GM12878 (cell line): Measurements from ENCODE around the gene ATAD2B. TPM values are rescaled to one million over a fixed set of nuclear protein-coding genes. Genes with fewer than 3 reads are reported as not detected.

Experiments used
- ATAC-seq: fragments of 200-7000 bp; cut with Tn5 transposase; 3 replicates; pipeline ENCODE4 v1.9.1; 2020; ENCODE audit warnings: mild to moderate bottlenecking, moderate library complexity
- BruUV-seq: library from RNA; stranded (reverse); fragments of 400-500 nt; replicated peaks from 2 replicates; lab custom pipeline; 2021; lab: Mats Ljungman, UMichigan
- CTCF ChIA-PET: fragments of 300-600 bp; sonication (Branson Sonifier 250); formaldehyde crosslinking; extraction: SDS; loops from one replicate; lab custom pipeline; 2021; ENCODE audit warnings: inconsistent platforms; lab: Yijun Ruan, JAX
- POLR2A ChIA-PET: fragments of 350-600 bp; formaldehyde crosslinking; extraction: SDS; loops from one replicate; lab custom pipeline; 2021; ENCODE audit warnings: inconsistent platforms; lab: Charles Lee
- RAD21 ChIA-PET: fragments of 300-600 bp; sonication (Branson Sonifier 250); formaldehyde crosslinking; loops from one replicate; lab custom pipeline; 2023; ENCODE audit warnings: antibody characterized with exemption; ENCODE audit not compliant: unreplicated experiment; lab: Charles Lee
- SMC1A ChIA-PET: fragments of 300-600 bp; sonication (Branson Sonifier 250); formaldehyde crosslinking; loops from one replicate; lab custom pipeline; 2023; ENCODE audit not compliant: unreplicated experiment, uncharacterized antibody; lab: Charles Lee
- DNase-seq: peaks from one replicate; pipeline ENCODE4 v3.0.0-alpha.2; 2011; ENCODE audit warnings: low read depth, low spot score
- FAIRE-seq: peaks from 3 replicates; lab custom pipeline; 2011; peaks lifted over from hg19 to GRCh38; lab: Jason Lieb, UNC
- H2AFZ ChIP-seq: 2 replicates; pipeline ENCODE4 v1.6.0; 2011; ENCODE audit warnings: low read depth, low read length, control low read depth; ENCODE audit not compliant: control insufficient read depth
- H3K27ac ChIP-seq: 2 replicates; pipeline ENCODE4 v1.5.1; 2011; ENCODE audit warnings: control low read depth; ENCODE audit not compliant: control insufficient read depth, insufficient read depth
- H3K27me3 ChIP-seq, 2 experiments: replicated peaks in 1 of 2; 2 replicates each; pipeline versions ENCODE4 v1.6.0 to v1.6.1; 2011; ENCODE audit warnings: low read length in 1 of 2; ENCODE audit not compliant: control insufficient read depth in 2 of 2, insufficient read depth in 2 of 2
- H3K36me3 ChIP-seq, 2 experiments: 2 replicates each; pipeline ENCODE4 v1.5.1; 2011; ENCODE audit warnings: low read length in 1 of 2; ENCODE audit not compliant: control insufficient read depth in 2 of 2, insufficient read depth in 2 of 2
- H3K4me1 ChIP-seq: 2 replicates; pipeline ENCODE4 v1.6.1; 2011; ENCODE audit warnings: mild to moderate bottlenecking, low read length, moderate library complexity, mixed read lengths; ENCODE audit not compliant: control insufficient read depth, insufficient read depth
- H3K4me2 ChIP-seq: 2 replicates; pipeline ENCODE4 v1.6.0; 2011; ENCODE audit warnings: control low read depth; ENCODE audit not compliant: control insufficient read depth, insufficient read depth
- H3K4me3 ChIP-seq: fragments of 200-600 bp; sonication (generic); 2 replicates; pipeline ENCODE4 v1.5.1; 2016
- H3K79me2 ChIP-seq: 2 replicates; pipeline ENCODE4 v1.6.0; 2011; ENCODE audit warnings: low read length; ENCODE audit not compliant: control insufficient read depth, insufficient read depth
- H3K9ac ChIP-seq: 2 replicates; pipeline ENCODE4 v1.8.0; 2011; ENCODE audit warnings: low read length, control low read depth, mixed read lengths; ENCODE audit not compliant: control insufficient read depth, insufficient read depth
- H3K9me3 ChIP-seq: replicated peaks from 3 replicates; pipeline ENCODE4 v1.5.1; 2011; ENCODE audit warnings: mild to moderate bottlenecking, low read length; ENCODE audit not compliant: control insufficient read depth, insufficient read depth
- H4K20me1 ChIP-seq: 2 replicates; pipeline ENCODE4 v1.6.0; 2011; ENCODE audit not compliant: control insufficient read depth, insufficient read depth
- BHLHE40 ChIP-seq, 2 experiments: fragments of 450-650 bp in 1 of 2; IDR thresholded peaks; 2 replicates each; pipeline ENCODE4 v1.6.1; 2011 to 2017; ENCODE audit warnings: low read depth in 2 of 2, borderline replicate concordance in 1 of 2, improper control_type of control experiment in 1 of 2, low read length in 1 of 2, mild to moderate bottlenecking in 1 of 2
- BRCA1 ChIP-seq: IDR thresholded peaks from 2 replicates; pipeline ENCODE4 v1.6.1; 2011; ENCODE audit warnings: low read depth, low read length, improper control_type of control experiment
- CTCF ChIP-seq, 3 experiments: IDR thresholded peaks in 2 of 3; conservative IDR thresholded peaks in 1 of 3; 2 replicates each; pipeline ENCODE4 v1.5.1; 2011; ENCODE audit warnings: low read depth in 3 of 3, low read length in 3 of 3, mild to moderate bottlenecking in 3 of 3, control low read depth in 2 of 3, moderate library complexity in 2 of 3, inconsistent platforms in 1 of 3, mixed read lengths in 1 of 3; ENCODE audit not compliant: control insufficient read depth in 2 of 3, insufficient read depth in 1 of 3; ENCODE audit errors: extremely low read depth in 1 of 3
- EZH2 ChIP-seq: IDR thresholded peaks from 2 replicates; pipeline ENCODE4 v1.6.1; 2012; ENCODE audit warnings: low read depth, mild to moderate bottlenecking, control low read depth, inconsistent platforms, low read length, borderline replicate concordance; ENCODE audit not compliant: control insufficient read depth
- FOXK2 ChIP-seq: fragments of 450-650 bp; IDR thresholded peaks from 2 replicates; pipeline ENCODE4 v1.6.1; 2017; ENCODE audit warnings: mild to moderate bottlenecking, moderate library complexity
- IKZF2 ChIP-seq, 2 experiments: fragments of 450-650 bp; IDR thresholded peaks; 2 replicates each; pipeline ENCODE4 v1.6.1; 2017; ENCODE audit warnings: mild to moderate bottlenecking in 2 of 2, moderate library complexity in 2 of 2
- JUNB ChIP-seq: IDR thresholded peaks from 2 replicates; pipeline ENCODE4 v1.6.1; 2016; ENCODE audit warnings: antibody characterized with exemption, mild to moderate bottlenecking
- MTA2 ChIP-seq: fragments of 450-650 bp; IDR thresholded peaks from 2 replicates; pipeline ENCODE4 v1.6.1; 2016; ENCODE audit warnings: low read depth, mild to moderate bottlenecking, moderate library complexity
- MXI1 ChIP-seq: fragments of 150-350 bp; IDR thresholded peaks from 2 replicates; pipeline ENCODE4 v1.6.1; 2011; ENCODE audit warnings: low read depth, mild to moderate bottlenecking, inconsistent platforms, low read length, improper control_type of control experiment
- NBN ChIP-seq: fragments of 450-650 bp; IDR thresholded peaks from 2 replicates; pipeline ENCODE4 v1.6.1; 2016
- NFYA ChIP-seq: IDR thresholded peaks from 2 replicates; pipeline ENCODE4 v1.6.1; 2011; ENCODE audit warnings: low read depth, mild to moderate bottlenecking, low read length, improper control_type of control experiment, borderline replicate concordance
- PKNOX1 ChIP-seq: fragments of 450-650 bp; IDR thresholded peaks from 2 replicates; pipeline ENCODE4 v1.6.1; 2016; ENCODE audit warnings: mild to moderate bottlenecking
- SIN3A ChIP-seq: IDR thresholded peaks from 2 replicates; pipeline ENCODE4 v1.6.1; 2012; ENCODE audit warnings: low read depth, low read length, improper control_type of control experiment
- SMAD5 ChIP-seq: IDR thresholded peaks from 2 replicates; pipeline ENCODE4 v1.6.1; 2016; ENCODE audit warnings: antibody characterized with exemption, low read depth
- SUZ12 ChIP-seq: fragments of 200-600 bp; sonication (generic); IDR thresholded peaks from one replicate; pipeline ENCODE4 v1.6.1; 2018; ENCODE audit warnings: antibody characterized with exemption, mild to moderate bottlenecking; ENCODE audit not compliant: unreplicated experiment
- ZSCAN29 ChIP-seq: fragments of 450-650 bp; IDR thresholded peaks from 2 replicates; pipeline ENCODE4 v1.6.1; 2017; ENCODE audit warnings: mild to moderate bottlenecking, moderate library complexity
- ZZZ3 ChIP-seq: IDR thresholded peaks from 2 replicates; pipeline ENCODE4 v1.6.1; 2011; ENCODE audit warnings: low read depth; ENCODE audit not compliant: control insufficient read depth, insufficient read length
- WGBS: methylation state at CpG from one replicate; pipeline ENCODE4 v1.1.6; 2016; ENCODE audit warnings: low lambda C conversion rate; ENCODE audit not compliant: insufficient replicate concordance, insufficient coverage; ENCODE audit errors: missing lambda C conversion rate; 5-methylcytosine and 5-hydroxymethylcytosine counted together
- in situ Hi-C: fragments of 300-500 bp; cut with MboI; formaldehyde crosslinking; loops from 9 replicates; pipeline ENCODE4 v1.14.3; 2018; ENCODE audit warnings: mixed read lengths
- intact Hi-C: fragments of 100-400 bp; cut with micrococcal nuclease; formaldehyde crosslinking; loops from one replicate; pipeline ENCODE4 v1.14.2; 2022; ENCODE audit not compliant: unreplicated experiment
- polyA plus RNA-seq, 11 experiments: library from polyadenylated mRNA; depleted of rRNA in 4 of 11; unstranded in 6 of 11; stranded (reverse) in 5 of 11; fragments of >200 nt; fragmentation: Nextera tagmentation in 4 of 11; fragmentation: Illumina TruSeq in 1 of 11; extraction: Ambion mirVana in 4 of 11; extraction: Trizol in 1 of 11; gene quantifications; 1 replicate in 1 of 11; 2 replicates in 10 of 11; pipeline versions ENCODE4 v1.2.1 to v1.2.3, GENCODE V29; 2011 to 2016; ENCODE audit warnings: inconsistent platforms in 2 of 11, missing spikeins in 2 of 11, low read depth in 1 of 11
- total RNA-seq, 4 experiments: library from RNA; depleted of rRNA in 3 of 4; stranded (reverse); fragments of >200 nt in 3 of 4; fragmentation: Illumina TruSeq in 1 of 4; extraction: Trizol in 1 of 4; gene quantifications; 2 replicates each; pipeline versions ENCODE4 v1.2.1 to v1.2.3, GENCODE V29; 2013 to 2021
- TF ChIP-seq, protein P1 (sequence below): fragments of 450-650 bp; IDR thresholded peaks from 2 replicates; pipeline ENCODE4 v1.6.1; 2017; ENCODE audit warnings: mild to moderate bottlenecking, moderate library complexity

The ATAD2B gene
- total and polyA plus RNA-seq, 10 of the 15 experiments (the other 5 are each of a cell fraction or from before 2014, with no cell fraction given): 3.6 to 29.9 (median 16.8) TPM

- peak; percentile 13 for DNase-seq
- Histone ChIP-seq H3K36me3 (peaks cover 0 to 4% of the 10 kb centered on the region in 2 experiments; a peak in 1 of 4 replicates), H3K4me2 (no peak overlapping the region), H3K9me3 (no peaks in the 10 kb centered on the region), H3K79me2 (no peaks in the 10 kb centered on the region), H3K27ac (no peak overlapping the region), H3K4me3 (no peak overlapping the region), H3K9ac (no peak overlapping the region), H3K27me3 (no peaks in the 10 kb centered on the region), H3K4me1 (no peaks in the 10 kb centered on the region), H4K20me1 (no peaks in the 10 kb centered on the region), H2AFZ (no peak overlapping the region)
- ATAC-seq: peak; percentile 79
- CTCF ChIA-PET: interaction anchor here (1.5 kb wide), 1 partner anchor 296 kb away, joined by 4 read pairs; the partner anchor contains the start of gene TP53I3
- POLR2A ChIA-PET: interaction anchor here (1.0 kb wide), 1 partner anchor 15 kb away, joined by 3 read pairs; no protein-coding TSS in a partner anchor
- 33% methylated on average over 1 of the region's 1 CpG for WGBS
- RAD21 ChIA-PET: interaction anchor here (1.1 kb wide), 1 partner anchor 139 kb away, joined by 3 read pairs; the partner anchor contains the start of gene ATAD2B
- in situ Hi-C loops (no loop called here), intact Hi-C loops (no loop called here)
- peak; percentile 78 for FAIRE-seq
- SMC1A ChIA-PET: interaction anchor here (0.8 to 1.5 kb wide), 4 partner anchors 8 to 19 kb away, joined by 3 to 6 read pairs (median 4); no protein-coding TSS in a partner anchor
- BruUV-seq: no TSS peak
- no peak for TF ChIP-seq MXI1
- TF ChIP-seq ZZZ3: no peak
- TF ChIP-seq CTCF (IDR thresholded peaks at IDR 0.05 in 2 of 3, conservative IDR thresholded peaks at IDR 0.05 in 1 of 3; ENCODE audit: control insufficient read depth in 2 of 3, extremely low read depth in 1 of 3, insufficient read depth in 1 of 3, low read depth in 3 of 3, low read length in 3 of 3): no peak
- TF ChIP-seq NFYA: no peak
- peak in 1 of 2 experiments; percentile 25; a peak in 1 of 4 replicates for TF ChIP-seq IKZF2 (IDR thresholded peaks at IDR 0.05)
- no peak for TF ChIP-seq SMAD5
- no peak for TF ChIP-seq NBN
- TF ChIP-seq, protein P1, sequence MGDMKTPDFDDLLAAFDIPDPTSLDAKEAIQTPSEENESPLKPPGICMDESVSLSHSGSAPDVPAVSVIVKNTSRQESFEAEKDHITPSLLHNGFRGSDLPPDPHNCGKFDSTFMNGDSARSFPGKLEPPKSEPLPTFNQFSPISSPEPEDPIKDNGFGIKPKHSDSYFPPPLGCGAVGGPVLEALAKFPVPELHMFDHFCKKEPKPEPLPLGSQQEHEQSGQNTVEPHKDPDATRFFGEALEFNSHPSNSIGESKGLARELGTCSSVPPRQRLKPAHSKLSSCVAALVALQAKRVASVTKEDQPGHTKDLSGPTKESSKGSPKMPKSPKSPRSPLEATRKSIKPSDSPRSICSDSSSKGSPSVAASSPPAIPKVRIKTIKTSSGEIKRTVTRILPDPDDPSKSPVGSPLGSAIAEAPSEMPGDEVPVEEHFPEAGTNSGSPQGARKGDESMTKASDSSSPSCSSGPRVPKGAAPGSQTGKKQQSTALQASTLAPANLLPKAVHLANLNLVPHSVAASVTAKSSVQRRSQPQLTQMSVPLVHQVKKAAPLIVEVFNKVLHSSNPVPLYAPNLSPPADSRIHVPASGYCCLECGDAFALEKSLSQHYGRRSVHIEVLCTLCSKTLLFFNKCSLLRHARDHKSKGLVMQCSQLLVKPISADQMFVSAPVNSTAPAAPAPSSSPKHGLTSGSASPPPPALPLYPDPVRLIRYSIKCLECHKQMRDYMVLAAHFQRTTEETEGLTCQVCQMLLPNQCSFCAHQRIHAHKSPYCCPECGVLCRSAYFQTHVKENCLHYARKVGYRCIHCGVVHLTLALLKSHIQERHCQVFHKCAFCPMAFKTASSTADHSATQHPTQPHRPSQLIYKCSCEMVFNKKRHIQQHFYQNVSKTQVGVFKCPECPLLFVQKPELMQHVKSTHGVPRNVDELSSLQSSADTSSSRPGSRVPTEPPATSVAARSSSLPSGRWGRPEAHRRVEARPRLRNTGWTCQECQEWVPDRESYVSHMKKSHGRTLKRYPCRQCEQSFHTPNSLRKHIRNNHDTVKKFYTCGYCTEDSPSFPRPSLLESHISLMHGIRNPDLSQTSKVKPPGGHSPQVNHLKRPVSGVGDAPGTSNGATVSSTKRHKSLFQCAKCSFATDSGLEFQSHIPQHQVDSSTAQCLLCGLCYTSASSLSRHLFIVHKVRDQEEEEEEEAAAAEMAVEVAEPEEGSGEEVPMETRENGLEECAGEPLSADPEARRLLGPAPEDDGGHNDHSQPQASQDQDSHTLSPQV: no peak
- TF ChIP-seq SUZ12: no peak
- TF ChIP-seq BRCA1: no peak
- no peak for TF ChIP-seq EZH2
- no peak for TF ChIP-seq BHLHE40 (IDR thresholded peaks at IDR 0.05; ENCODE audit: borderline replicate concordance in 1 of 2, low read depth in 2 of 2, low read length in 1 of 2)
- TF ChIP-seq JUNB: no peak
- TF ChIP-seq FOXK2: no peak
- peak; percentile 28; the same call in 1 of the 2 replicates for TF ChIP-seq PKNOX1
- TF ChIP-seq MTA2: peak; percentile 36; the same call in 1 of the 2 replicates
- no peak for TF ChIP-seq ZSCAN29
- TF ChIP-seq SIN3A: no peak
These were observed 138.8 kb downstream of the ATAD2B start for GRCh38 chr2:23788100-23788499.
